Gastroesophageal sphincter (tissue), 4 donors: ENCODE measurements around the gene TNFRSF1A. TPM values are rescaled to one million over a fixed set of nuclear protein-coding genes. Genes with fewer than 3 reads are reported as not detected.

ENCODE experiments used
- ATAC-seq: fragments of 150-250 bp; one replicate; pipeline ENCODE4 v1.9.1; 2016; ENCODE audit warnings: mild to moderate bottlenecking, moderate library complexity
- H3K27ac ChIP-seq, 4 donors: fragments of 200-600 bp; sonication (generic) in 3 of 4; 1 replicate in 3 of 4; 2 replicates in 1 of 4; pipeline ENCODE4 v1.5.1; 2016 to 2019
- H3K27me3 ChIP-seq: fragments of 200-600 bp; sonication (generic); one replicate; pipeline ENCODE4 v1.5.1; 2019
- H3K36me3 ChIP-seq, 2 donors: fragments of 200-600 bp; sonication (generic); one replicate each; pipeline ENCODE4 v1.5.1; 2019; ENCODE audit warnings: control low read depth in 1 of 2
- H3K4me1 ChIP-seq, 3 donors: fragments of 200-600 bp; sonication (generic); 1 replicate in 2 of 3; 2 replicates in 1 of 3; pipeline ENCODE4 v1.5.1; 2016 to 2019; ENCODE audit warnings: control low read depth in 2 of 3
- H3K4me3 ChIP-seq, 2 donors: fragments of 200-600 bp; sonication (generic); one replicate each; pipeline ENCODE4 v1.5.1; 2019; ENCODE audit warnings: mild to moderate bottlenecking in 1 of 2, moderate library complexity in 1 of 2
- H3K9me3 ChIP-seq, 3 donors: fragments of 200-600 bp; sonication (generic); one replicate each; pipeline ENCODE4 v1.5.1; 2017 to 2019; ENCODE audit warnings: control low read depth in 2 of 3
- CTCF ChIP-seq, 4 experiments: fragments of 200-600 bp in 2 of 4; fragments of 450-650 bp in 2 of 4; sonication (generic) in 1 of 4; IDR thresholded peaks; one replicate each; pipeline ENCODE4 v1.5.1; 2017 to 2019; ENCODE audit warnings: antibody characterized with exemption in 4 of 4, mild to moderate bottlenecking in 2 of 4, moderate library complexity in 2 of 4
- EP300 ChIP-seq: sonication (generic); formaldehyde crosslinking; IDR thresholded peaks from one replicate; pipeline ENCODE4 v1.6.1; 2017; ENCODE audit warnings: antibody characterized with exemption, mild to moderate bottlenecking
- POLR2A ChIP-seq, 2 donors: fragments of 450-650 bp; IDR thresholded peaks; one replicate each; pipeline ENCODE4 v1.6.1; 2017; ENCODE audit warnings: antibody characterized with exemption in 2 of 2, mild to moderate bottlenecking in 2 of 2, moderate library complexity in 1 of 2
- POLR2AphosphoS5 ChIP-seq: sonication (generic); formaldehyde crosslinking; IDR thresholded peaks from one replicate; pipeline ENCODE4 v1.6.1; 2017; ENCODE audit warnings: antibody characterized with exemption
- WGBS, 2 donors: methylation state at CpG; one replicate each; pipeline ENCODE4 v1.1.5; 2018; ENCODE audit warnings: low coverage in 1 of 2; 5-methylcytosine and 5-hydroxymethylcytosine counted together
- total RNA-seq, 4 donors: library from RNA; depleted of rRNA; stranded (reverse); fragments of >200 nt; gene quantifications; one replicate each; pipeline ENCODE4 v1.1.0, GENCODE V29; 2016

TNFRSF1A gene
- total RNA-seq, 4 donors from 2014 or later = 150 to 356 (median 227) TPM

DNA sequence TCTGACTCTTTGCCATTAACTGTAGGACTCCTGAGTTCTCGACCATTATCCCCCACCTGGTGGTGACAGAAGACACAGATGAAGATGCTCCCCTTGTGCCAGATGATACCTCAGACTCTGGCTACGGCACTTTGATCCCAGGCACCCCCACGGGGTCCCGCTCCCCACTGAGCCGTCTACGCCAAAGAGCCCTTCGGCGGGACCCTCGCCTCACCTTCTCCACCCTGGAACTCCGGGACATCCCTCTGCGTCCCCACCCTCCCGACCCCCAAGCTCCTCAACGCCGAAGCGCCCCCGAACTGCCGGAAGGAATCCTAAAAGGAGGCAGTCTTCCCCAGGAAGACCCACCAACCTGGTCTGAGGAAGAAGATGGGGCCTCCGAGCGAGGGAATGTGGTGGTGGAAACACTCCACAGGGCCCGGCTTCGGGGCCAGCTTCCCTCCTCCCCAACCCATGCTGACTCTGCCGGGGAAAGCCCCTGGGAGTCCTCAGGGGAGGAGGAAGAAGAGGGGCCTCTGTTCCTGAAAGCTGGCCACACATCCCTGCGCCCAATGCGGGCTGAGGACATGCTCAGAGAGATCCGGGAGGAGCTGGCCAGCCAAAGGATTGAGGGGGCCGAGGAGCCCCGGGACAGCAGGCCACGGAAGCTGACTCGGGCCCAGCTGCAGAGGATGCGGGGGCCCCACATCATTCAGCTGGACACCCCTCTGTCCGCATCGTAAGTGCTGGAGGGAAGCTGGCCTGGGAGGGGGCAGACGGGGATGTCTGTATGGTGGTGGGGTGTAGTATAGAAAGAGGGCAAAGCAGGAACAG lies 14.4 kb downstream of the TNFRSF1A start:
- no peak for ATAC-seq
- 28 to 40% methylated on average over 4 to 6 of the region's 33 CpGs for WGBS, 2 donors
- H3K36me3 ChIP-seq = peaks cover 0 to 50% of the 10 kb centered on the region in 2 donors
- peak overlapping the region; percentile 29 to 83 (median 76) for H3K27ac ChIP-seq
- TF ChIP-seq CTCF (IDR thresholded peaks at IDR 0.05) (peak in 2 of 4 experiments; percentile 6 to 21), POLR2A (IDR thresholded peaks at IDR 0.05) (no peak), POLR2AphosphoS5 (peak; percentile 3), EP300 (no peak)
- H3K9me3 ChIP-seq = no peaks in the 10 kb centered on the region
- no peaks in the 10 kb centered on the region for H3K27me3 ChIP-seq
- H3K4me1 ChIP-seq = peaks cover 2 to 100% (median 40%) of the 10 kb centered on the region in 3 donors
- H3K4me3 ChIP-seq = no peak overlapping the region

GRCh38 chr12:6326316-6327228 lies 15.3 kb downstream of the TNFRSF1A start:
- Histone ChIP-seq H3K27me3 (no peaks in the 10 kb centered on the region), H3K36me3 (peaks cover 0 to 41% of the 10 kb centered on the region in 2 donors), H3K4me3 (peak overlapping the region in 1 of 2 donors; percentile 23), H3K9me3 (no peaks in the 10 kb centered on the region), H3K27ac (peak overlapping the region; percentile 1 to 83 (median 76)), H3K4me1 (peaks cover 2 to 99% (median 39%) of the 10 kb centered on the region in 3 donors)
- TF ChIP-seq POLR2AphosphoS5 (peak; percentile 72), CTCF (IDR thresholded peaks at IDR 0.05) (peak in 3 of 4 experiments; percentile 70 to 75 (median 74)), EP300 (no peak)
- peak; percentile 74 for ATAC-seq
- WGBS, 2 donors = 28 to 44% methylated on average over 9 to 15 of the region's 21 CpGs

DNA sequence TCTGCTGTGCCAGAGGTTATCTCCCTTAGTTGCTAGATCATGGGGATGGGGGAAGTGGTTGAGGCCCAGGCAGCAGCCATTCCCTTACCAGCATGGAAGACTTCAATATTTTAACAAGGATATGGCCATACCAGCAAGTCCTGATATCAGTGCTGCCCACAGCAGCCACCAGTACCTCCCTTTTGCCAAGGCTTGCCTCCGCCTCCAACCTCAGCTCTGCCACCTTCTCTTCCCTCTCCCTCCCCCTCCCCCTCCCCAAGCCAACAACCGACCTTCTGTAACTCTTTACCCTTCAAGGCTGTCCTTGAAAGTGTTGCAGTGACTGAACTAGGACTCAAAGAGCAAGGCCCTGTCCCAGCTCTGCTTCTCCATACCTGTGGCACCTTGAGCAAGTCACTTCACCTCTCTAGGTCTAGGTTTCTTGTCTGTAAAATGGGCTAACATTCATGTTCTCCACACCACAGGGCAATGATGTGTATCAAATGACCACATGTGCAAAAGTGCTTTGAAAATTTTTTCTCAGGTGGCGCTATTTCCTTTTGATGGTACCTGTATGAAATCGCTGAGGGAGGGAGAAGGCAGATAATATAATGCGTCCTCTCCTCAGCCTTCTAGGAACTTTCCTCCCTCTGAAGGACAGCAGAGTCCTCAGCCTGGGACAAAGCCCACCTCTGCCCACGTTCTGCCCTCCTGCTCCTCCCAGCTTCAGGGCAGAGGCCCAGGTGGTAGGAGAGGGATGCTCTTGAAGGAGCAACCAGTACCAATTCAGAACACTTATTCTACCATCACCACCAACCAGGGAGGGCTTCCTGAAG lies 16.7 kb downstream of the TNFRSF1A start:
- Histone ChIP-seq H3K9me3 (no peaks in the 10 kb centered on the region), H3K27me3 (no peaks in the 10 kb centered on the region), H3K4me1 (peaks cover 2 to 85% (median 34%) of the 10 kb centered on the region in 3 donors), H3K36me3 (peaks cover 0 to 27% of the 10 kb centered on the region in 2 donors), H3K4me3 (no peak overlapping the region), H3K27ac (peak overlapping the region in 3 of 4 donors; percentile 22 to 82 (median 75))
- 60 to 63% methylated on average over 2 to 5 of the region's 6 CpGs for WGBS, 2 donors
- no peak for ATAC-seq
- TF ChIP-seq POLR2AphosphoS5 = peak; percentile 3
- TF ChIP-seq POLR2A (IDR thresholded peaks at IDR 0.05) = no peak

DNA sequence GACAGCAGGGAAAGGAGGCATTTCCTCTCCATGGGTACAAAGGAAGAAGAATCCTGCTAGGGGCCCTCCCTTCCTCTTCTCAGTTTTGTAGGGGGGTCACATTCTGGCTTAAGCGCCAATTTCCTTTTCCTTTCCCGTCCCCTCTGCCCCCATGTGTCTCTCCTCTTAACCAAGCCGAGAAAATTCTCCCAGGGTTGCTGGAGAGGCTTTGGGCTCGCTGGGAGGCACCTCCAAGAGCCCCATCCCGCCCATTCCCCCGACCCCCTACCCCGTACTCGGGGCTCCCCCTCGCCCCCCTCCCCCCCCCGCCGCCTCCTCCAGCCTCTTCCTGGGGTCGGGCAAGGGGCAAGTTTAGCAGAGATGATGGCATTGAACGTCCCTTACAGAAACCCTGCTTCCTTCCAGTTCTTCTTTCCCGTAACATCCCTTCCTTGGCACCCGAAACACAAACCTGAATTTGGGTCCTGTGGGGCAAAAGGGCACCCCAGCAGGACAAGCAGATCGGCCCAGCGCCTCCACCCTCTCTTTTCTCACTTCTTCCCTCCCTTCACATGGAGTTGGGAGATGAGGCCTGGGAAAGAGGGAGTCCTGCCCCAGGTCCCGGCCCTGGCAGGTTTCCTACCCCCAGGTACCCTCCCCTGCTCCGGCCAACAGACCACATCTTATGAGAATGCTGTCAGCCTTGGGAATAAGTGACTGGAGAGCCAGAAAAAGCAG lies 17.7 kb downstream of the TNFRSF1A start:
- Histone ChIP-seq H3K4me1 (peaks cover 2 to 75% (median 31%) of the 10 kb centered on the region in 3 donors), H3K4me3 (peak overlapping the region in 1 of 2 donors; percentile 23), H3K27me3 (no peaks in the 10 kb centered on the region), H3K9me3 (no peaks in the 10 kb centered on the region), H3K27ac (peak overlapping the region; percentile 57 to 82 (median 77)), H3K36me3 (peaks cover 0 to 17% of the 10 kb centered on the region in 2 donors)
- ATAC-seq = no peak
- TF ChIP-seq EP300 (no peak), CTCF (IDR thresholded peaks at IDR 0.05) (no peak), POLR2A (IDR thresholded peaks at IDR 0.05) (no peak), POLR2AphosphoS5 (no peak)
- 33 to 69% methylated on average over 5 to 6 of the region's 19 CpGs for WGBS, 2 donors
